Astrocyte of the cerebellum (primary cell): ENCODE data around the gene CTSC.

ENCODE experiments used
- DNase-seq: peaks from one replicate; pipeline ENCODE4 v3.0.0-alpha.2; 2011; ENCODE audit warnings: low read depth
- H3K4me3 ChIP-seq: 2 replicates; pipeline ENCODE4 v1.5.1; 2011; ENCODE audit warnings: mild to moderate bottlenecking, low read depth, low read length, moderate library complexity
- in situ Hi-C: cut with HindIII; loops from 2 replicates; pipeline ENCODE4 v1.10.0; 2017; ENCODE audit warnings: low sequenced_read_pairs
- TF ChIP-seq, protein P1 (sequence below): IDR thresholded peaks from 2 replicates; pipeline ENCODE4 v1.5.1; 2012; ENCODE audit warnings: low read length, low read depth, moderate library complexity, mild to moderate bottlenecking; ENCODE audit errors: missing control alignments

The CTSC gene

DNA sequence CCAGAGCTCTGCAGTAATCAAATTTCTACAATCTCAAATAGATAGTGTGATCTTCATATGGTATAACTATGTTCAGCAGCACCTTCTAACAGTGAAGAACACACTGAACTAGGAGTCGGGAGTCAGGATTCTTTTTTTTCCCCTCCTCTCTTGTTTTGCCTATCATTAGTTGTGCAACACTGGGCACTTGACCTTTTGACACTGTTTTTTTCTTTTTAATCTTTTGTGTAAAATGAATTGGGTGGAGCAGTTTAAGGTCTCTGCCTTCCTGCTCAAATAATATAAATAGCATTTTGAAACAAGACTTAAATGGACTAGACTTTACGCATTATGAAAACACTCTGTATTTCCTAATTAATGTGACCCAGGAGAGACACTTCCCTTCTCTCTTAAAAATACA is 39.7 kb downstream of the CTSC start:
- in situ Hi-C loops: no loop called here
- TF ChIP-seq, protein P1, sequence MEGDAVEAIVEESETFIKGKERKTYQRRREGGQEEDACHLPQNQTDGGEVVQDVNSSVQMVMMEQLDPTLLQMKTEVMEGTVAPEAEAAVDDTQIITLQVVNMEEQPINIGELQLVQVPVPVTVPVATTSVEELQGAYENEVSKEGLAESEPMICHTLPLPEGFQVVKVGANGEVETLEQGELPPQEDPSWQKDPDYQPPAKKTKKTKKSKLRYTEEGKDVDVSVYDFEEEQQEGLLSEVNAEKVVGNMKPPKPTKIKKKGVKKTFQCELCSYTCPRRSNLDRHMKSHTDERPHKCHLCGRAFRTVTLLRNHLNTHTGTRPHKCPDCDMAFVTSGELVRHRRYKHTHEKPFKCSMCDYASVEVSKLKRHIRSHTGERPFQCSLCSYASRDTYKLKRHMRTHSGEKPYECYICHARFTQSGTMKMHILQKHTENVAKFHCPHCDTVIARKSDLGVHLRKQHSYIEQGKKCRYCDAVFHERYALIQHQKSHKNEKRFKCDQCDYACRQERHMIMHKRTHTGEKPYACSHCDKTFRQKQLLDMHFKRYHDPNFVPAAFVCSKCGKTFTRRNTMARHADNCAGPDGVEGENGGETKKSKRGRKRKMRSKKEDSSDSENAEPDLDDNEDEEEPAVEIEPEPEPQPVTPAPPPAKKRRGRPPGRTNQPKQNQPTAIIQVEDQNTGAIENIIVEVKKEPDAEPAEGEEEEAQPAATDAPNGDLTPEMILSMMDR: no peak

DNA sequence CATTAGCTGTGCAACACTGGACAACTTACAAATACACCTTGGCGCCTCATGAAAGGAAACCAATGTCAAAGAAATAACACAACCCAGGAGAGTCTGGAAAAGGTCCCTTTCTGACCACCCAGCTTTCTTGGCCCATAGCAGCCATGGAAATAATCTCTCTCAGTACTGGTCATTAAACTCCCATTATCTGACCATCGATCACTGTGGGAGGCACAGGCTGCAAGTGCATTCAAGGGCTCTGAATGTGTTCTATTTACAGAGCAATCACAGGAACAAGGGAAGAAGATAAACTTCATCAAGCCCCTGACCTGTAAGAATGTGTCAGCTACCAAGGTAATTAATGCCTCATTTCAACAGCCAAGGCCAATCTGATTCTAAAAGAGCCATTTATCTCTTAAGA is 40.1 kb downstream of the CTSC start:
- TF ChIP-seq, protein P1: no peak
- DNase-seq: peak; percentile 49
- in situ Hi-C loops: no loop called here
- H3K4me3 ChIP-seq: no peak overlapping the region

More for the DNA sequence above, 39.7 kb downstream of the CTSC start:
- no peak overlapping the region for H3K4me3 ChIP-seq
- DNase-seq: no peak

DNA sequence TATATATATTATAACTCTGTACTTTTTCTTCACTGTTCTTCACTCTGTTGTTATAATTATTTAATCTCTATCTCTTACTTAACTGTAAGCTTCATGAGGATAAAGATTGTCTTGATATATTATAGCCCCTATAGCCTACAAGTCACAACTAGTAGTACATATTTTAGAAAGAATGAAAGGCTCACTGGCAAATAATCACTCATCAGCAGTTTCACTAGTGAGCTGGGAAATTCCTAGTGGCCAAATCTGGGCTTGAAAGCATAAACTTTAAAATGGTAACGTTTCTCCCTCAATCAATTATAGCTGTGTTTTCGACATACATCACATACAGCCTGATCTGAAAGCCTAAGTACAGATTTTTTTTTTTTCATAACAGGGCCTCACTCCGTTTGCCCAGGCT is 42.5 kb downstream of the CTSC start:
- in situ Hi-C loops: no loop called here
- TF ChIP-seq, protein P1: no peak
- no peak overlapping the region for H3K4me3 ChIP-seq
- no peak for DNase-seq

DNA sequence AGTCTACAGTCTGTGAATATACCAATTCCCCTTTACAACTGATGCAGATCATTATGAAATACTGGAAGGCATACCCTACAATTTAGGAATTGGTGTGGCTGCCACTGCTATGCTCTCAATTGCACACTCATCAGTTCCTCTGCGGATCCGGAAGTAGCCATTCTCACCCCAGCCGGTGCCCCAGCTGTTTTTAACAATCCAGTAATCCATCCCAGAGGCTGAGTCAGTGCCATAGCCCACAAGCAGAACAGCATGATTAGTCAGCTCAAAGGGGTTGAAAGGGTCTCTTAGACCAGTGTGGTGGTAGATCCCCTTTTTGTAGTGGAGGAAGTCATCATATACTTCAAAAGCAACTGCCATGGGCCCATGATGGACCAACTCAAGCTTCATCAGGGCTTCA is 43.6 kb downstream of the CTSC start:
- DNase-seq: no peak
- in situ Hi-C loops: no loop called here
- H3K4me3 ChIP-seq: no peak overlapping the region
- TF ChIP-seq, protein P1: no peak

DNA sequence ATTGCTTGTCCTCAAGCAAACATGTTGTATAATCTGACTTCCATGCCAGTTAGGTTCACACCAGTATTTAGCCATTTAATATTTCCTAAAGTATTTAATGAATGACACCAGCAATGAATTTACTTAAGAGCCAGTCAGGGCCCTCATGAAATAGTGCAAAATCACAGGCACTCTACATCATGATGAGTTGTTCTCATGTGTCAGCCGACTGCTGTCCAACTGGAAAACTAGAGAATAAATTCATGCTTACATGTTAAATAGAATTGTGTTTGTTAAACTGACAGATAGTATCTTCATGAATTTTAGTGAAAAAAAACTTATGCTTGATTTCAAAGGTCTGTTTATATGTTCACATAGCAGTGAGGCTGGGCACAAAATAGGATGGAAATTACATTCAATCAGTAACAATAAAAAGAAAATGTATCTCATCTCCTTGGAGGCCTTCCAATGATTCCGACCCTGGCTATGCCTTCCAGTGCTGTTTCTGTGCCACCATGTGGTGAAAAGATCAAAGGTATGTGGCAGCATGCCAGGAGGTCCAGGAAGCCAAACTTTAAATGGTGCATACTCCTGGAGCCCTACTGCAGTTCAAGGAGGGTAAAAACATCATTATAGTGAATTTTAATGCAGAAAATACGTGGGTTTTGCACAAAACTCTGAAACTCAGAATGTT is 45.2 kb downstream of the CTSC start:
- H3K4me3 ChIP-seq: no peak overlapping the region
- in situ Hi-C loops: no loop called here
- TF ChIP-seq, protein P1: no peak
- no peak for DNase-seq

DNA sequence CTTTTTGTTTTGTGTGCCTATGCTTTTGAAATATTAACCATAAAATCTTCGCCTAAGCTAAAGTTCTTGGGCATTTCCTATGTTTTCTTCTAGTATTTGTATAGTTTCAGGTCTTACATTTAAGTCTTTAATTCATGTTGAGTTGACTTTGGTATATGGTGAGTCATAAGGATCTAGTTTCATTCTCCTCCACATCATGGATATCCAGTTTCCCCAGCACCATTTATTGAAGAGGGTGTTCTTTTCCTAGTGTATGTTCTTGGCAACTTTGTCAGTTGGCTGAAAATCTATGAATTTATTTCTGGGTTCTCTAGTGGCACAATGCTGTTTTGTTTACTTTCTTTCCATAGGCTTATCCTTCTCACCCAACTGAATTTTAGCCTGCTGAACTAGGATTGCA is 49.0 kb downstream of the CTSC start:
- TF ChIP-seq, protein P1: no peak
- no peak overlapping the region for H3K4me3 ChIP-seq
- in situ Hi-C loops: no loop called here
- DNase-seq: no peak
